NB4 (cell line): Measurements from ENCODE around the gene PRSS56.

Source experiments
- CTCF ChIP-seq: IDR thresholded peaks from one replicate; pipeline ENCODE4 v1.5.1; 2012; ENCODE audit warnings: low read depth, low read length
- MYC ChIP-seq: IDR thresholded peaks from 2 replicates; pipeline ENCODE4 v1.6.1; 2011; ENCODE audit warnings: low read depth, low read length
- POLR2A ChIP-seq: IDR thresholded peaks from 2 replicates; pipeline ENCODE4 v1.6.1; 2011; ENCODE audit warnings: mild to moderate bottlenecking; ENCODE audit not compliant: insufficient read length; ENCODE audit errors: extremely low read depth
- TF ChIP-seq, protein P1 (sequence below): IDR thresholded peaks from 2 replicates; pipeline ENCODE4 v1.6.1; 2011; ENCODE audit warnings: low read depth, low read length

GRCh38 chr2:232502911-232503808 lies 17.0 kb upstream of the PRSS56 start:
- TF ChIP-seq CTCF (no peak), POLR2A (no peak), MYC (no peak)
- TF ChIP-seq, protein P1, sequence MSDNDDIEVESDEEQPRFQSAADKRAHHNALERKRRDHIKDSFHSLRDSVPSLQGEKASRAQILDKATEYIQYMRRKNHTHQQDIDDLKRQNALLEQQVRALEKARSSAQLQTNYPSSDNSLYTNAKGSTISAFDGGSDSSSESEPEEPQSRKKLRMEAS: no peak
